Activated T-cell treated with anti-CD3 and anti-CD28 coated beads for 4 hours (primary cell): ENCODE results near the gene MAGEB16.

Experiments
- DNase-seq: peaks from one replicate; pipeline ENCODE4 v3.0.0-alpha.2; 2020

Gene MAGEB16

DNA sequence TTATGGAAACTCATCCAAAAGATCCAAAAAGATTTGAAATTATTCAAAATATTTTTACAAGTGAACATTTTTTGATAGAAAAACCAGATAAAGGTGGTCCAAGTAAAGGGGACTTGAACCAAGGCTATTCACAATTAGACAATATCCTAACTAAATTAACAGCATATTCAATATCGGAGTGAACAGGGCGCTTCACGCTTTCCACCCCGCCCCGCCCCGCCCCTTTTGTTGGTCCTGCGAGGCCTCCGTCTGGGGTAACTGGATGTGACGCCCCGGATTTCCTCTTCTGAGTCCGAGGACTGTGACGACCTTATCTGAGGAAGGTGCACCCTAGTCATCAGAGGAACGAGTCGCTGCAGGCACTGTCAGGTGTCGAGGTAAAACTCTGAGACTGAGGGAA is at the start of gene MAGEB16:
Gene MAGEB16 (plus strand): TSS at position 301 of the 400 bp plus-strand sequence. CDS start 3,855 bp downstream, outside the sequence.
- no peak for DNase-seq

DNA sequence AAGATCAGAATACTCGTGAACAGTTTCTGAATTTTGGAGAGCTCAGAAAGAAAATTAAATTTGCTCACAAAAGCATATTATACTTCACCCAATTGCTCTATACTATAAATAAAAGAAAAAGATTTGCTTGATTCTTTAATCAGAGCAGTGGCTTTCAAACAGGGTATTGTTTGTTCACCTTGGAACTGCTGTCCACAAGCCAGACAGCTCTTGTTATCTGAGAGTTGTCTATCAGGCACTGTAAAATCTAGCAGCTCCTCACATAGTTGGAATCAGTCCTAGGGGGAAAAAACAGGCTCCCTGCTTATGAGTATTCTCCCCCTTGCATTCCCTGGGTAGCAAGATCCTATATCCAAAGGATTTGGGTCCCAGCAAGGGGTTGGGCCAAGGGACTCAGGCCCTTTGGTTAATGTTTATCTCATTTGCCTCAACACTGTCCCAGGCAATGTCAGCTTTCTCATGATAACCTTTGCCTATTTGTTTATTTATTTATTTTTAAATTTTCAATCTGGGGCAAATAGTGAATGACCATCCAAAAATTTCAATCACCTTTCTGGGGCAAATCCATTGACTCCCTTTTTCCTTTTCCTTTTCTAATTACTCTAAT is 24.1 kb upstream of the MAGEB16 start:
- DNase-seq: no peak

DNA sequence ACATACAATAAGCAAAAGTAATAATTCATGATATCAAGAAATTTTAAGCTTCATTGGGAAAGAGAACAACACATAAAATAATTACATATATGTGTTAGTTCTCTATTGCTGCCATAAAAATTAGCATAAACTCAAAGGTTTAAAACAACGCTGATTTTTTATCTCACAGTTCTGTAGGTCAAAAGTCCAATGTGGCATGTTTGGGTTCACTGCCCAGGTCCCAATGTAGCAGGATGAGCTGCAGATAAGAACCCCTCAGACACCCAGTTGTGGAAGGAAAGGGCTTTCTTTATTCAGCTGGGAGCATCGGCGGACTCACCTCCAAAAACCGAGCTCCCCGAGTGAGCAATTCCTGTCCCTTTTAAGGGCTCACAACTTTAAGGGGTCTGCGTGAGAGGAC is 13.1 kb upstream of the MAGEB16 start:
- no peak for DNase-seq

DNA sequence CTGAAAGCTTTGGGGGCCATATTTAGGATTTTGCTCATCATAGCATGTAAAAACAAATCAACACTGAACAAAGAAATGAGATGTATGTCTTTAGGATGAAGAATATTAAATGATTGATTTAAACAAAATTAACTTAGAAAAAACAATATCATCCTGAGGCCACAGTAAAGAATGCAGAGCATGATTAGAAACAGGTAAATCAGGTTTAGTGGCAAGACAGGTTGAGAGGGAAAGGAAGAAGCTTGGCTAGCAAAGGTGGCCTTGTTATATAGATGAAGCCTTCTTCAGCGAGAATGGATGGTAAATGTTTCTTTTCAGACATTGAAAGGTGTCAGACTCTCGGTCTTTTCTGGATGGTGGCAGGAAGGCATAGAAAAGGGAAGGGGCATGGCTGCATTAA is 11.9 kb upstream of the MAGEB16 start:
- DNase-seq: no peak

DNA sequence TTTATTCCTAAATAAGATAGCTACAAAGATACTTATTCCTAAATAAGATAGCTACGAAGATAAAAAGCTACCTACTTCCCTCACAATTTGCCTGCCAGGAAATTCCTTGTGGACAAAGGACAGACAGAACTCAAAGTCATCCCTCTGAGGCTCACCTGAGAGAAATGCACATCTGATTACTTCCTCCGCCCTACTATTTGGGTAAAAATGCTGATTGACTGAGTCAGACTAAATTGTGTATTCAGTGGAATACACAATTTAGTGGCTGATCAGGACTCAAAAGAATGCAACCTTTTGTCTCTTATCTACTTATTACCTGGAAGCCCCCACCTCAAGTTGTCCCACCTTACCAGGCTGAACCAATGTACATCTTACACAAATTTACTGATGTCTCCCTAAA is 10.3 kb upstream of the MAGEB16 start:
- DNase-seq: no peak

DNA sequence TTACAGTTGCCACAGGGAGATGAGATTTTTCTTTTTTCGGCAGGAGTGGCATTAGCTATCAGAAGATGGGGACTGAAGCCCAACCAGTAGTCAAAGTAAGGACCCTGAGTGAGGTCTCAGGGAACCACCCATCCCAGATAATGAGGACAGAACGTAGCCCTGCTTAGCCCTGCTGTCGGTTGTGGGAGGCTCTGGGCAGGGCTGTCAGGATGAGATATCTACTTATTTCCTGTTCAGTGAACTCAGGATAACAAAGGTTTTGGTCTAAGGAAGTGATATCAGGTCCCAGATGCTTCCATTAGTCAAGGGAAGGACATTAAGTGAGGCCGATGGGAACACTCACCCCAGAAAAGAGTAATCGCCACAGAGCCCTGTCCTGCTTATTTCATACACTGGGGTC is 2.3 kb downstream of the MAGEB16 start:
- DNase-seq: no peak

DNA sequence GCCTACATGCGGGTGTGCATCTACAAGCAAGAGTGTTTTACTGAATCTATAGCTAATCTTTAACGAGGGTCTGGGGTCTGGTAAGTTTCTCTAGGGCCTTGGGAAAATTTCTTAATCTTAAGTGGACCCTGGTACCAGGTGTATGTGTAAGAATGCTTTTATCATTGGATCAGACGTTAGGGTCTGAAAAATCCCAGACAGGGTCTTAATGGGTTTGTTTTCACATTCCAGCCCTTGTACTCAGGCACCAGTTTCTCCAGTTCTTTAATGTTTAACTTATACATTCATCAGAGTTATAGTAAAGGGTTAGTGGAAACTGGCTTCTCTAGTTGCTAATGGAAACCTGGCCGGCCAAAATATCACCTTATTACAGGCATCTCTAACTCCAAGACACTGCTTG is 11.6 kb downstream of the MAGEB16 start:
- no peak for DNase-seq

DNA sequence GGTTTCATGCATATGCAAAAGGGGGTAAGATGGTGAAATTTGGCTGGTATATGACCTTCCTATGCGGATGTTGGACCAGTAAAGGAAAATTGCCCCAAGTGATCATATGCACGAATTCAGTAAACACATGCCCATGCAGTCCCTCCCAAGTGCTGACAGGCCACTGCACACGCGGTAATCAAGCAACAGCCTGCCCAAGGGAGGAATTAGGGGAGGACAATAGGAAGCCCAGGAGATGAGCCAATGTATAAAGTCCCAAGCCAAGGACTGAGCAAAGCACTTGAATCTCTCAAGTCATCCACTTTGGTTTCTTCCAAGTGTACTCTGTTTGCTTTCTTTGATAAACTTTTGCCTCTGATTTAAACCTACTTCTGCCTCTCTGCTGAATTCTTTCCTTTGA is 21.1 kb downstream of the MAGEB16 start:
- DNase-seq: no peak

DNA sequence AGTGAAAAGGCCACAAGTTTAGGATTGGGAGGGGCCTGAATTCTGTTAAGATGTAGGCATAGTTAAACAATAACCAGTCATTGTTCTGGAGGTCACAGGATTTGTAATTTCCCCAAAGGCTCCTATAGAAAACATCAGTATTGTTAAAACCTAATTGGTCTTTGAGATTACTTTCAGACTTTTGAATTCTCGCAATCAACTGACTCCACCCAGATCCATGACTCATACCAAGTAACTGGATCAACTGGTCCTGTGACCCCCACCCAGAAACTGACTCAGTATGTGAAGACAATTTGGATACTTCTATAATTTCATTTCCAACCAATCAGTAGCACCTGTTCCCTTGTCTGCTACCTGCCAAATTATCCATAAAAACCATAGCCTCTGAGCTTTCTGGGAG is 28.4 kb downstream of the MAGEB16 start:
- no peak for DNase-seq

DNA sequence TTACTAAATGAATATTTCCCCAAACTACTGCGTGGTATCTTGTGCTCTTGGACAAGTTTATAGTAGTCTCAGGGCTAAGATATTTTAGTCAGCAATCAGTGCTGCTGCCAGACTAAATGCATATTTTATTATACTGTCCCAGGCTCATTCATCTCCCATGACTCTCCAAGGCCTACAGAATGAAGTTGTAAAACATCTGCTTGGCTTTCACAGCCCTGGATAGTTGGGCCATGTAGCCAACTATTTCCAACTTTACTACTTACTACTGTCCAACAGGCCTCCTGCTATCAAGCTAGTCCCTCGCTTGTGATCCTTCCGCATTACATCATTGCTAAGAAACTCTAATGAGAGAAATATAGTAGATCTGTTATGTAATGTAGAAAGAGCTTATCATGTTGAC is 31.4 kb downstream of the MAGEB16 start:
- DNase-seq: no peak

DNA sequence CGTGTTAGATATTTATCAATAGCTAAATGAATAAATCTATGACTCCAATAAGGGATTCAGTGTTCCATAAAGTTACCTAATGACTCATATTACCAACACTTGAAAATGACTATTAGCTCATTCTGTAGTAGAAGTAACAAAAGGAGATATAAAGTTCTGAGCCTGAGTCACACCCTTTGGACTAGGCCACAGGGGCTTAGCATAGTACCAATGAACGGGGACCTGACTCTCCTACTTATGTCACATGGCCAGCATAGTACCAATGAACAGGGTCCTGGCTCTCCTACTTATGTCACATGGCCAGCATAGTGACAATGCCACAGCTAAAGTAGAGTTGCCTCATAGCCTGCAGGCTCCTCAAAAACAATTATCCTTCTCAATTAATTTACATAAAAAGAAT is 43.7 kb downstream of the MAGEB16 start:
- DNase-seq: no peak

DNA sequence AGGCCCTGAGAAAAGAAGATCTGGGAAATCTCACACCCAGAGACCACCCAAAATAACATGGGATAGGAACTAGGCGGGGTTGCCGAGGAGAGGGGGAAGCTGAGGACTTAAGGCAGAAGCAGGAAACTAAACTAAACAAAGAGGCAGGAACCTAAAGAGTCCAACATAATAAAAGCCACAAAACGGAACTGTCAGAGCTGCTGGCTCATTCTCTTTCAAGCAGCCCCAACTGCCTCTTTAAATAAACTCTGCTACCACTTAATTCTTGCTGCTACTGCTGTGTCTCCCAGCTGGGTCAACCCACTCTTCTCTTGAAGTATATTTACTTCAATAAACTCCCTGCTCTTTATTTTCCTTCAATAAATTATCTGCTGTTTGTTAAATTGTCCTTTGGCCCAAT is 44.5 kb downstream of the MAGEB16 start:
- DNase-seq: no peak

DNA sequence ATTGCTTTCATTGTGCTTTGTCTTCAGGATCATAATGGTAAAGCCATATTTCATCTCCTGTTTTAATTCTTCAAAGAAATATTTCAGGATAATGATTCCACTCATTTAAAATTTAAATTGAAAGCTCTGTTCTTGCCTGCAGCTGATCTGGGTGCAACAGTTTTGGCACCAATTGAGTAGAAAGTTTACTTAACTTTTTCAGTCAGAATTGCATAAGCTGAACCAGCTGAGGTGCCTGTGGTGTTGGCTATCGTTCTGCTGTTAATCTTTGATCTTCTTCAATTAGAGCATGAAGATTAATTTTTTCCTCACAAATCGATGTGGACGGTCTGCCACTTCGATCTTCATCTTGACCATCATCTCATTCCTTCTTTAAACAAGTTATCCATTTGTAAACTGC is 49.6 kb downstream of the MAGEB16 start:
- DNase-seq: no peak
